ENCODE results near the gene PLPP4.
"Not testable (repeated sequence)": the region's sequence is repeated elsewhere in the genome, so short reads cannot be mapped to it uniquely, and the experiment has no call there.

The PLPP4 gene

GRCh38 chr10:120490288-120490687 lies 33.3 kb downstream of the PLPP4 start:
- no peak for DNase-seq (ENCODE audit: low read depth)

- no peak for DNase-seq (ENCODE audit: low read depth)
Measured at GRCh38 chr10:120492346-120492745, 35.3 kb downstream of the PLPP4 start.

- DNase-seq (ENCODE audit: low read depth): no peak
Measured at GRCh38 chr10:120493411-120494312, 36.6 kb downstream of the PLPP4 start.

GRCh38 chr10:120494313-120494710 lies 37.3 kb downstream of the PLPP4 start:
- DNase-seq (ENCODE audit: low read depth): no peak

GRCh38 chr10:120495226-120496009 lies 38.4 kb downstream of the PLPP4 start:
- DNase-seq (ENCODE audit: low read depth): no peak

- no peak for DNase-seq (ENCODE audit: low read depth)
Measured at GRCh38 chr10:120499883-120500282, 42.9 kb downstream of the PLPP4 start.

GRCh38 chr10:120503689-120504088 lies 46.7 kb downstream of the PLPP4 start:
- no peak for DNase-seq (ENCODE audit: low read depth)

GRCh38 chr10:120504227-120504626 lies 47.2 kb downstream of the PLPP4 start:
- not testable (repeated sequence) for DNase-seq (ENCODE audit: low read depth)

GRCh38 chr10:120505056-120505455 lies 48.0 kb downstream of the PLPP4 start:
- no peak for DNase-seq (ENCODE audit: low read depth)

GRCh38 chr10:120505866-120506265 lies 48.8 kb downstream of the PLPP4 start:
- peak; percentile 61 for DNase-seq (ENCODE audit: low read depth)

- DNase-seq (ENCODE audit: low read depth): peak; percentile 78
Measured at GRCh38 chr10:120506674-120507073, 49.6 kb downstream of the PLPP4 start.

- no peak for DNase-seq (ENCODE audit: low read depth)
Measured at GRCh38 chr10:120507175-120507574, 50.1 kb downstream of the PLPP4 start.

GRCh38 chr10:120507651-120508050 lies 50.6 kb downstream of the PLPP4 start:
- no peak for DNase-seq (ENCODE audit: low read depth)

GRCh38 chr10:120508393-120508792 lies 51.4 kb downstream of the PLPP4 start:
- DNase-seq (ENCODE audit: low read depth): peak; percentile 31

GRCh38 chr10:120508966-120509365 lies 51.9 kb downstream of the PLPP4 start:
- no peak for DNase-seq (ENCODE audit: low read depth)

GRCh38 chr10:120511165-120511564 lies 54.1 kb downstream of the PLPP4 start:
- peak; percentile 37 for DNase-seq (ENCODE audit: low read depth)

GRCh38 chr10:120513307-120513796 lies 56.3 kb downstream of the PLPP4 start:
- no peak for DNase-seq (ENCODE audit: low read depth)

- no peak for DNase-seq (ENCODE audit: low read depth)
Measured at GRCh38 chr10:120514035-120514620, 57.1 kb downstream of the PLPP4 start.

GRCh38 chr10:120514959-120515358 lies 57.9 kb downstream of the PLPP4 start:
- DNase-seq (ENCODE audit: low read depth): no peak

GRCh38 chr10:120515741-120516140 lies 58.7 kb downstream of the PLPP4 start:
- DNase-seq (ENCODE audit: low read depth): no peak

GRCh38 chr10:120516426-120516825 lies 59.4 kb downstream of the PLPP4 start:
- DNase-seq (ENCODE audit: low read depth): no peak

- no peak for DNase-seq (ENCODE audit: low read depth)
Measured at GRCh38 chr10:120517196-120517595, 60.2 kb downstream of the PLPP4 start.

Measured in GM04503 (cell line).